ENCODE results near the gene LUZP1. TPM values are rescaled to one million over a fixed set of nuclear protein-coding genes. Genes with fewer than 3 reads are reported as not detected.
"Not testable (repeated sequence)": the region's sequence is repeated elsewhere in the genome, so short reads cannot be mapped to it uniquely, and the experiment has no call there.

Gene LUZP1
- total RNA-seq: 28.0 TPM
- long read RNA-seq, transcript LUZP1-204 (4 exons, 1,190 nt): major isoform, 6 of 46 reads
- long read RNA-seq, partial matches to known transcripts: 18 of 46 reads
- long read RNA-seq, other reads (novel, unspliced or antisense): 22 of 46 reads

- ATAC-seq (peak; percentile 94), DNase-seq (peak; percentile 94)
- intact Hi-C loops (cut with micrococcal nuclease): no loop called here
Measured at GRCh38 chr1:23168445-23169194, at the start of gene LUZP1. Gene LUZP1 (minus strand): TSS chr1:23168856.

DNA sequence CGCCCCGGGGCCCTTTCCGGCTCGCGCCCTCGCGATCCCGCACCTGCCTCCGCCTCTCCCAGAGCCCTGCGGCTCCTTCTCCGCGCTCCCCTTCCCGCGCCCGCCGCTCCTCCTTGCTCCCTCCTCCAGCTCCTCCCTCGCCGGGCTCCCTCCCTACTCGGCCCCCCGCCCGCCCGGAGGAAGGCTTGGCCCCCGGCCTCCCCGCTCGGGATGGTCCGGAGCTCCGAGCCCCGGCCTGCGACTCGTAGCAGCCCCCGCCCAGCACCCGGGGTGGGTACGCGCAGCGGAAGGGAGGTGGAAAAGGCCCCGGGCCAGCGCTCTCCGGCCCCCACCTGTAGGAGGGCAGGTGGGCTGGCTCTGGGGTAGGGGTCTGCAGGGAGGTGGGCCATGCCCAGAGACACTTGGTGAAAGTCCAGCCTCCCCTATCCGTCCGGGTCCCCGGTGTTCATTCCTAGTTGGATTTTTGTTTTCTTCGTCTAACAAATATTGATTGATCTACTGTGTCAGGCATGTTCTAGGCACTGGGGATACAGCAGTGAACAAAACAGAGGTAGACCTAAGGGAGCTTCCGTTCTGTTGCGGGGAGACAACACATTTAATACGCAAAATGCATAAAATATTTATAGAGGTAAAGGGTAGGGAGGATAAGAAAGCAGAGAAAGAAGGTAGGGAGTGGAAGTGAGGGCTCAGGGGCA, 48.9 kb upstream of the LUZP1 start, which contains the start of gene HTR1D:
HTR1D (minus strand) TSS at position 82 of the 695 bp plus-strand sequence. CDS start 23,283 bp downstream, outside the sequence.
- intact Hi-C loops (cut with micrococcal nuclease): no loop called here
- ATAC-seq: no peak
- DNase-seq: no peak

- DNase-seq: peak; percentile 34
- peak; percentile 31 for ATAC-seq
- intact Hi-C loops (cut with micrococcal nuclease): no loop called here
Measured at GRCh38 chr1:23216771-23217420, 48.2 kb upstream of the LUZP1 start.

DNA sequence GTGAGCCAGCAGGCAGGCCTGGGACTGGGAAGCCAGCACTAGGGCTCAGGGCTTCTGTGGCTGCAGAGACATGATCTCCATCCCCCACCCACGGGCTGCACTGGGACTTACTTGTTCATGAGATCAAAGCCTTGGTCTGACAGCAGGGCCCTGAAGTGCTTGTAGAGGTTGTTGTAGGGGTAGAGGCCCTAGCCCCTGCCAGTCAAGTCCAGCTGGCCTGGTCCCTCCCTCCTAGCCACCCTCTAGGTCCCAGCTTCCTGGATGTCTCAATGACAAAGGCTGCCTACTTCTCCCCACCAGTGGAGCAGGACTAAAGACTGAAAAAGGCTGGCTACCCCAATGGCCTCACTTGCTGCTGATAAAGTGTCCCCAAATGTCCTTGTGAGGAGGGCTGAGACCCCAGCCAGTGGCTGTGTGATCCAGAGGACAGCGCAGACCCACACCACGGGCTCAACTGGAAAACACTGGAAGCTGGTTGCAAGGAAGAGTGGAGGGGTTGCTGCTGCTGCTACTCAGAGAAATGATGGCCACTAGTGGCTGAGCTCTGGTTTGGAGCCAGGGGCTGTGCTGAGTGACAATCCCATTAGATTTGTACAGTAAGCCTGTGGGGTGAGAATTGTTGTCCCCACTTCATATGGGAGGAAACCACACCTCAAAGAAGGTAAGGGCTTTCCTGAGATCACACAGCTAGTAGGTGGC, 47.2 kb upstream of the LUZP1 start:
- DNase-seq: no peak
- no peak for ATAC-seq
- intact Hi-C loops (cut with micrococcal nuclease): no loop called here

- DNase-seq (no peak), ATAC-seq (no peak)
- intact Hi-C loops (cut with micrococcal nuclease): no loop called here
Measured at GRCh38 chr1:23215291-23215690, 46.6 kb upstream of the LUZP1 start.

GRCh38 chr1:23214640-23215039, 46.0 kb upstream of the LUZP1 start:
- no peak for ATAC-seq
- DNase-seq: no peak
- intact Hi-C loops (cut with micrococcal nuclease): no loop called here

DNA sequence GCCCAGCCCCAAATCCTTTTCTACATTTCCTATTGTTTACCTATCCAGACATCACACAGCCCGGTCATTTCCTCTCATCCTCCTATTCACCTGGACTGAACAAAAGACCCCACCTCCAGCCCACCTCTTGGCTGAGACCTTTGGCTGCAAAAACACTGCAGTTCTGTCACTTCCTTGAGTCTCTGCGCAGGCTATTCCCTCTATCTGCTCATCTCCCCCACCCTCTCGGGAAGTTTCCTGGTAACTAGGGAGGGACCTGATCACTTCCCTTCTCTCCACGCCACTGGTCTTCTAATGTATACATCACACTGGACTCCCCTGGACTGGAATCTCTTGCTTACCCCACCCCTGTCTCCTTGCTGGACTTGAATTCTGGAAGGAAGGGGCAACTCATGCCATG, 43.3 kb upstream of the LUZP1 start:
- intact Hi-C loops (cut with micrococcal nuclease): no loop called here
- ATAC-seq (no peak), DNase-seq (no peak)

GRCh38 chr1:23210963-23211362, 42.3 kb upstream of the LUZP1 start:
- ATAC-seq (no peak), DNase-seq (no peak)
- intact Hi-C loops (cut with micrococcal nuclease): no loop called here

- intact Hi-C loops (cut with micrococcal nuclease): no loop called here
- ATAC-seq (no peak), DNase-seq (no peak)
Measured at GRCh38 chr1:23210351-23210785, 41.7 kb upstream of the LUZP1 start.

GRCh38 chr1:23209770-23210169, 41.1 kb upstream of the LUZP1 start:
- intact Hi-C loops (cut with micrococcal nuclease): no loop called here
- DNase-seq: no peak
- ATAC-seq: no peak

GRCh38 chr1:23208527-23208926, 39.9 kb upstream of the LUZP1 start:
- DNase-seq: no peak
- intact Hi-C loops (cut with micrococcal nuclease): no loop called here
- ATAC-seq: no peak

DNA sequence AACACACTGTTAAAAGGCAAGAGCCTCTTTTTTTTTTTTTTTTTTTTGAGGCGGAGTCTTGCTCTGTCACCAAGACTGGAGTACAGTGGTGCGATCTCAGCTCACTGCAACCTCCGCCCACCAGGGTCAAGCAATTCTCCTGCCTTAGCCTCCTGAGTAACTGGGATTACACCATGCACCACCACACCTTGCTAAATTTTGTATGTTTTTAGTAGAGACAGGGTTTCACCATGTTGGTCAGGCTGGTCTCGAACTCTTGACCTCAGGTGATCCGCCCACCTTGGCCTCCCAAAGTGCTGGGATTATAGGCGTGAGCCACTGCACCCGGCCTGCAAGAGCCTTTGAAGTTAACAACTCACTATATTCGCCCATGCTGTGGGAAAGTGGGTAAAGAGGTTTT, 39.1 kb upstream of the LUZP1 start:
- ATAC-seq, DNase-seq: not testable (repeated sequence)

GRCh38 chr1:23202263-23202749, 33.6 kb upstream of the LUZP1 start:
- ATAC-seq (no peak), DNase-seq (no peak)
- intact Hi-C loops (cut with micrococcal nuclease): no loop called here

More for the DNA sequence above, 39.1 kb upstream of the LUZP1 start:
- intact Hi-C loops (cut with micrococcal nuclease): not testable (repeated sequence)

DNA sequence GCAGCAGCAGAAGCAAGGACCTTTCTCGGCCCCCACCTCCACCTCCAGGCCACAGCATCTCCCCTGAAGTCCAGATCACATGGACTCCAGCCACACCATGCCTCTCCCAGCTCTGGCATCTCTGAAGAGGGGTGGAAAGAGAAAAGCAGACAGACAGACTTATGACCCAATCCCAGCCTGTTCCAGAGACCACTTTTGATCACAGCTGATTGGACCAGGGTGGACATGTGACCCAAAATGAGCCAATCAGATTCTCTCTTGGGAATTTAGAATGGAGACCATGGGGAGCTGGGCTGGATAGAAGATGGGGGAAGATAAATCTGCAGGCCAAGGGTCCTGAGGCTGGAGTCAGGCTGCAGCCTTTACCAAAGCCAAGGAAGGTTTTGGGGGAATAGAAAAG, 32.2 kb upstream of the LUZP1 start:
- DNase-seq: no peak
- no peak for ATAC-seq
- intact Hi-C loops (cut with micrococcal nuclease): no loop called here

DNA sequence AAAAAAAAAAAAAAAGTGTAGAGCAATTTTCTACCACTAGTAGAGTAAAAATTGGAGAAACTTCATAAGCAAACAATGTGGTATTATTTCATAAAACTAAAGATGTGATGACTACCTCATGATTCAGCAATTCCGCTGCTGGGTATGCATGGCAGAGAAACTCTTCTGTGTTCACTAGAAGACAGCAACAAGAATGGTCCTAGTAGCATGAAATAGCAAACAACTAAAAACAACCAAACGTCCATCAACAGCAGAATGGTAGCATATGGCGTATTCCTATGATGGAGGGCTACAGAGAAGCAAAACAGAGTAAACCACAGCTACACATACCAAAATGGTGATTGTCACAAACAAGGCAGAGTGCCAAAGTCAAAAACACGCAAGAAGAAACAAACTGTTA, 29.7 kb upstream of the LUZP1 start:
- intact Hi-C loops (cut with micrococcal nuclease): no loop called here
- DNase-seq (no peak), ATAC-seq (no peak)

DNA sequence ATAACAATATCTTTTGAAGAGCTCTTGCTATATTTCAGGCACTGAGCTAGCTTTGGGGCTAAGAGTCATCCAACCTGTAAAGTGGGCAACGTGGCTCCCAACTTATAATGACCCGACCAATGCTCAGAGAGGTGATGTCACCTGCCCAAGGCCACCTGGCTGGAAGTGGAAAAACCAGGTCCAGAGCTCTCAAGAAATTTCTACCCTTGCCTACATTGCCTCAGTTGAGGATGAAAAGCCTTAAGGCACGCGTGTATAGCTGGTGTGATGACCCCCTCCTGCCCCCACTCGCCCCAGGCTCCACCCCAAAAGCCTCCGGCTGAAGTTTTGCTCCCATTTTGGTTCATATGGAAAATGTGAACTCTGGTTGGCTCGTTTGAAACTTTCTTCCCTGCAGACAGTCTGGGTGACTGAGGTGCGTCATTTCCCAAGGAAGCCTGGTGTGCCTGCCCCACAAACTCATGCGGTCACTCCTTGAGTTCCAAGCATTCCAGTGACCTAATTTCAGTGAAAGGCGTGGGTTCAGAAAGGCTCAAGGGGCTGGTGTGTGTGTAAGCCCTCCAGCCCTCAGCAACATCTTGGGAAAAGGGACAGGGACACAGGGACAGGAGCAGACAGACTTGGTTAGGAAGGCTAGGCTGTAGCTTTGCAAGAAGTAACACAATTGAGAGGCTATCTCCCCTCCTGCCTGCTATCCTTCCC, 28.1 kb upstream of the LUZP1 start:
- intact Hi-C loops (cut with micrococcal nuclease): no loop called here
- no peak for ATAC-seq
- no peak for DNase-seq

DNA sequence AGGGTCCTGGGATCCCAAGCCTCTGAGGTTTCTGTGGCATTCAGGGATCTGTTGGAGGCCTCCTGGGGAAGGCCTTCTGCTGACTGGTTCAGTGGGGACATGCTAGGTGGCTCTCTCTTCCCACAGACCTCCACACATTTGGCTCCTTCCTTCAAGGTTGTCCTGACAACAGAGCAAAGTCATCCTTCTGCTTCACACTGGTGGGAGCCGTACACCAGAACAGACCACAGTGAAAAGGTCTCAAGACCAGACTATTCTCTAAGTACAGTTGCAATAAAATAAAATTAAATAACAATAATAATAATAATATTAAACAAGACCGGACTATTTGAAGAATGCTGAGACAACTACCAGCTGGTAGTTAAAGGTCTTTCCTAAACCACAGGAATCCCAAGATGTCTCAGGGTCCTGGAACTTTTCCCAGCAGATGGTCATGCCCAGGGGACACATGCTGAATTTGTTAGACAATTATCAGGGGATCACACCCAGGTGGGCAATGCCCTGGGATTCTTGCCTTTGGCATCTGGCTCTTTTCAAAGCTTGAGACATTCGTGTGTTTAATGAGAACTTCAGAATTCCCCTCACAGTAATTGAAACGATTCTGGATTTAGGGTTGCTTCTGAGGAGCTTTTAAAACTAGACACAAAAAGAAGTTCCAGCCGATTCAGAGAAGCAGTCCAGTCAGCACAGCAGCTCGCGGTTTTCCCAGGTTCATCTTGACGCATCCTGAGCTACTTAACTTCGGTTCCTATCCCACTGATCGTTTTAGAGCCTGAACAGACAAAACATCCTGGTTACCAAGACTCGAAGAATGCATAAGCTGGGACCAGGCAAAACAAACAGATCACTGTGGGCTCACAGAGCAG, 25.7 kb upstream of the LUZP1 start:
- ATAC-seq (no peak), DNase-seq (no peak)
- intact Hi-C loops (cut with micrococcal nuclease): no loop called here

All from left ventricle myocardium superior (tissue), 1 donor.